GM19397 (cell line): ENCODE measurements around the gene TERB1.

Experiments used
- ATAC-seq: cut with Tn5 transposase; IDR thresholded peaks from one replicate; pipeline ENCODE4 v1.9.1; 2021; ENCODE audit warnings: mild to moderate bottlenecking, moderate library complexity; ENCODE audit not compliant: unreplicated experiment

TERB1 gene, protein sequence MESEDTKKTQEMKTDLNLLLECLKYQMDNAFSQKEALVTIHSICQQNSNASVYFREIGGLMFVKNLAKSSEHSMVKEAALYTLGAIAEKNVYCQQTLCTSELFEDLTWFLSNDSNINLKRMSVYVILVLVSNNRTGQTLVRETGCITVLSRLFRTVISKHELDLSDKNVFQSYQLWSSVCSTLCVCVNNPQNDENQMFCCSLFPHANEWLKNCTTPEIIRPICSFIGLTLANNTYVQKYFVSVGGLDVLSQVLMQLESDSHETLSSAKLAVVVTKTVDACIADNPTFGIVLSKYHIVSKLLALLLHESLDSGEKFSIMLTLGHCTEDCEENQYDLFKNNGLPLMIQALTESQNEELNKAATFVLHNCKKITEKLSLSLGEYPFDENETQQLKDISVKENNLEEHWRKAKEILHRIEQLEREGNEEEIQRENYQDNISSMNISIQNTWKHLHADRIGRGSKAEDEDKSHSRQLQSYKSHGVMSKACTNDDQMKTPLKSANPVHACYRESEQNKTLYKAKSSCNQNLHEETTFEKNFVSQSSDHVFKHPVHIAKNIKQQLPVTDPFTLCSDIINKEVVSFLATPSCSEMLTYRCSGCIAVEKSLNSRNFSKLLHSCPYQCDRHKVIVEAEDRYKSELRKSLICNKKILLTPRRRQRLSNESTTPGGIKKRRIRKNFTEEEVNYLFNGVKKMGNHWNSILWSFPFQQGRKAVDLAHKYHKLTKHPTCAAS

DNA sequence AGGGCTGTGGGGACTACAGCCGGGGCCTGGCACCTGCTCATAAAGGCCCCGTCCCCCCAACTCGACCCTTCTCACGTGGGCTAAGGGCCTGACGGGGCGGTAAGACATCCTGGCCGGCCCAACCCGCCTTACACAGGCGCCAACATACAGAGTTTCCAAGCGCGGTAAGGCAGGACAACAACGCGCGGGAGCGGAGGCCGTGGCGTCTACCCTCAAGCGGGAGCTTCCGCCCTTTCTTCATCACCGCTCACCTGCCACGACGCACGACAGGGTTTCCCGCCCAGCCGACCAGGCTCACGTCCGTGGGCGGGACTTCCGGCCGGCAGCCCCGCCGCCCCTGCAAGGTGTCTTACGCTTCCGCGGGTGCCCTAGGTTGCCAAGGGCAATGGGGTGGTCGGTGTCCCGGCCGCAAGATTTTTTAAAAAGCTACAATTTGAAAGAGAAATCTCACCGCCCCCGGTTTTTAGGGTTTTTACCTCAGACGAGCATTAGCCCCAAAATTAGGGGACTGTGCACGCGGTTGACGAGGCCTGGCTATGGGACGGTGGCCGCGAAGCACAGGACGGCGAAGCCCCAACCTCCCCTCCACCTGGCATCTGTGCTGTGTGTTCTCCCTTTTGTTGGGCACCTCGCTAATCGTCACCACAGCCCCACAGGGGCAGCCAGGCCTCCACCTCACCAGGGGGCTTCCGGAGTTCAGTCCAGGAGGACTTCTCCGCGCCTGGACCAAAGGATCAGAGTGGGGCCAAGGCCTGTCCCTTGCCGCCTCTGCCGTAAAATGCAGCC lies at the start of gene TERB1:
TSS of gene TERB1 (minus strand) at position 265 of the 786 bp plus-strand sequence. CDS start 4,786 bp downstream, outside the sequence.
- ATAC-seq, result no peak

DNA sequence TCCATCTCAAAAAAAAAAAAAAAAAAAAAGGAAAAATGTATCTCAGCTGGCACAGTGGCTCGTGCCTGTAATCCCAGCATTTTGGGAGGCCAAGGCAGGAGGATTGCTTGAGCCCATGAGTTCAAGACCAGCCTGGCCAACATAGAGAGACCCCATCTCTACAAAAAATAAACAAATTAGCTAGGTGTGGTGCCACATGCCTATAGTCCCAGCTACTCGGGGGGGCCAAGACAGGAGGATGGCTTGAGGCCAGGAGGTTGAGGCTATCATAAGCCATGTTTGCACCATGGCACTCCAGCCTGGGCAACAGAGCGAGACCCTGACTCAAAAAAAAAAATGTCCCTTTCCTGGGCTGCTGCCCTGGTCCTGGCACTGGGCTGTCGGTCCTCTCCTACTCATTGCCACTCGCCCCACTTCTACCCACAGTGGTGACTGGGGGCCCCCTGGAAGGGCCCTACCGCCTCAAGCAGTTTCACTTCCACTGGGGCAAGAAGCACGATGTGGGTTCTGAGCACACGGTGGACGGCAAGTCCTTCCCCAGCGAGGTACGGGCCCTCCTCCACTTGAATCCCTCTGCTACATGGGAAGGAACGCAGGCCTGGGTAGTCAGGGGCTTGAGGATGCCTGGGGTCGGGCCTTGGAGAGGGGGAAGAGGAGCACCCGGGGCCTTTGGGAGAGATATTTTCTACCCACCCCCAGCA lies 48.9 kb upstream of the TERB1 start:
- no peak for ATAC-seq

DNA sequence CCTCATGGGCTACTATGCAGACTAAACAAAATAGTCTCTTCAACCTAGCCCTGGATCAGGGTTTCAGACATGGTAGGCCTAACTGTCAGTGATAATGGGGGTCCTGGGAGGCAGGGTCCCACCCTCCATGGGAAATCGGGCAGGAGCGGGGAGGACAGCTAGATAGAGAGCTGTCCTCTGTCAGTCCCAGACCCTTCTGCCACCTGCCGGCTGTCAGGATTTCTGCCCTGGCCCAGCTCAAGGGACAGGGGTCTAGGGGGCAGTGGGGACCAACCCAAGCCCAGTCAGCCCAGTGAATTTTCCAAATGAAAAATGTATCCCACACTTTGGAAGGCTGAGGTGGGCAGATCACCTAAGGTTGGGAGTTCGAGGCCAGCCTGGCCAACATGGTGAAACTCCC lies 48.2 kb upstream of the TERB1 start:
- no peak for ATAC-seq

DNA sequence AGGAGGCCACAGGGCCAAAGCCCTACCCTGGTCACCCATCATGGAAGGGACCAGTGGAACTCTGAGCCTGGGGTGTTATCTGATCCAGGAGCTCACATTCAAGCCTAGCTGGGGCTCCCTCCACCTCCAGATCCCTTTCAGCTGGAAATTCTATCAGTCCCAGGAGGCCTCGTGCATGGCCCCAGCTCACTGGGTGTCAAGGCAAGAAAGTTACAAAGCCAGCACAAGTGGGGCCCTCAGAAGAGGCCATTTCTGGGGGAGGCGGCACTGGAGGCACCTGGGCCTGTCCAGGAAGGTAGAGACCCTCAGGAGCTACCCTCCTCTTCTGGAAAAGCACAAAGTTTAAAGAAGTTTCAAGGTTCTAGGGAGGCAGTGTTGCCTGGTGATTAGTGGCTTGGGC lies 47.6 kb upstream of the TERB1 start:
- ATAC-seq, result no peak

- no peak for ATAC-seq
These were observed 46.8 kb upstream of the TERB1 start for GRCh38 chr16:66848172-66848571.

DNA sequence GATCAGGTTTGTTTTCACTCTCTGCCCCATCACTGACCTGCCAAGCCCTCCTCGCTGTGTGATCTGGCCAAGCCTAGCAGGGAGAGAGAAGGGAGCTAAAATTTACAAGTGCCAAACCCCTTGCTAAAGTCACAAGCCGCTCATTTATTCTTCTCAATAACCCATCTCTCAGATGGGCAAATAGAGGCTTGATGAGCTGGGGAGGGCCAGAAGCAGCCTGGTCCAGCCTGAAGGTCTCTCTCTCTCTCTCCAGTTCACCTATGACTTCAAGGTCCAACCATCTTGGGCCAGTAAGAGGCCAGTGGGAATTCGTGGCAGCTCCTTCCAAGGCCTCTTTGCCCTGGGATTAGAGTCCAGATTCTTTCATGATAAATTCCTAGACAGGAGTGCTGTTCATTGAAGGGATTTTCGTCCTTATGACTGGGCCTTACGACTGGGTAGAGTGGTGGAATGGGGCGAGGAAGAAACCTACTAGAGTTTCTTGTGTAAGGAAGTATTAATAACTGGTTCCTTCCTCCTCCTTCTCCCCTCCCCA lies 46.2 kb upstream of the TERB1 start:
- no peak for ATAC-seq

- ATAC-seq, result no peak
These were observed 45.4 kb upstream of the TERB1 start for GRCh38 chr16:66846831-66847230.

- ATAC-seq, result no peak
These were observed 44.9 kb upstream of the TERB1 start for GRCh38 chr16:66846266-66846665.

DNA sequence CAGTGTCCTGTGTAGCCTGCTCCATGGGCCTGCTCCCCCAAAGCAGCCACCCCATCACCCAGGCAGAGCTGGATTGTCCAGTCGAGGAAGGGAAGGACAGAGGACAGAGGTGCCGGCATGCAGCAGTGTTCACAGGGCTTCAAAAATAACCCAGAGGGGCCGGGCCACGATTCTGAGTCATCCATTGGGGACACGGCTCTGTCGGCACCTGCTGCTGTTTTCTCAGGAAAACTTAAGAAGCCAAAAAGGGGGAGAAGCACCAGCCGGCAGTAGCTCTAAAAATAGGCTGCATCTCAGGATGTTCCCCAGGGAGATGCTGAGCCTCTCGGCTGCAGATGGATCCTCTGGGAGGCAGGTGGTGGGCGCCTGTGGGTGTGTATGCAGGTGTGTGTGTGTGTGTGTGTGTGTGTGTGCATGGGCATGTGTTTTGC lies 44.4 kb upstream of the TERB1 start:
- no peak for ATAC-seq

- no peak for ATAC-seq
These were observed 43.7 kb upstream of the TERB1 start for GRCh38 chr16:66845080-66845410.

DNA sequence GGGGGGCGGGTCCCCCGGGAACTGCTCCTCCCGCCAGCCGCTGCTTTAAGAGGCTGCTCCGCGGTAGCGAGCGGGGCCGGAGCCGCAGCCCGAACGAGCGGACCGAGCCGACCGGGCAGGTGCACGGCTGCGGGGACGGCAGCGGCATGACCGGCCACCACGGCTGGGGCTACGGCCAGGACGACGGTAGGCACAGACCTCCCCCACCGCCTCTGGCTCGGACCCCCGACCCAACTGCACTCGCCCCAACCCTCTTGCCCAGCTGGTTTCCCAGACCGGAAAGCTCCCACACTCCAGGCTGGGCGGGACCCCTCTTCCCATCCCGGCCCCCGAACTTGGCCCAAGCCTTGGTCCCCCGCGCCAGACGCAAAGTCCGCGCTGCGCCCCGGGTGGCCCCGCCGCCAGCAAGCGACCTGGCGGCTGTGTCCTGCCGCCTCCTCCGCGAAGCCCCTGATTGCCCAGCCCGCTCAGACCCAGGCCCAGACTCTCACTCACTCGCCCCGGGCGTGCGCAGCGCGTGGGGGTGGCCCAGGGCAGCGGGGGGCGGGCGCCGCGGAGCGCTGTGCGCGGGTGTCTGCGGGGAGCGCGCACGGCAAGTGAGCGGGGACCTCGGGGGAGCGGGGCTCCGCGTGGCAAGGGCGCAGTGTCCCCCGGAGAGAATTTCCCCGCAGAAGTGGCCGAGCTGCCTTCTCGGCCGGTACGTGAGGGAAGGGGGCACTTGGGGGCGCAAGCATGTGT lies 43.1 kb upstream of the TERB1 start, which contains the start of gene CA7:
TSS of gene CA7 (plus strand) at position 73 of the 738 bp plus-strand sequence. CDS start at position 147, 74 bp downstream.
- ATAC-seq, result no peak

GRCh38 chr16:66844009-66844341 lies 42.6 kb upstream of the TERB1 start:
- ATAC-seq, result no peak

DNA sequence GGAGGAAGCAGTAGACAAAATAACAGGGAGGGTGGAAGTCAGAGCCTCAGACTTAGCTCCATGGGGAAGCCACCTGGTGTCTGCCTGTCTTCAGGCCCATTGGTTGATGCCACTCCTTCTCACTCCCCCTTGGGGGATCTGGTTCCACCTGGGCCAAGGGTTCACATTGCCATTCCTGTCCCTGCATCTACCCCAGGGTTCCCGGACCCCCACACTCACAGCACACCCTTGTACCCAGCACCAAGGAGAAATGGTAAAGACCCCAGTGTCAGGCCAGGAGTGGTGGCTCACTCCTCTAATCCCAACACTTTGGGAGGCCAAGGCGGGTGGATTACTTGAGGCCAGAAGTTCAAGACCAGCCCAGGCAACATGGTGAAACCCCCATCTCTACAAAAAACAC lies 41.8 kb upstream of the TERB1 start:
- no peak for ATAC-seq

GRCh38 chr16:66842765-66843164 lies 41.4 kb upstream of the TERB1 start:
- ATAC-seq, result no peak

DNA sequence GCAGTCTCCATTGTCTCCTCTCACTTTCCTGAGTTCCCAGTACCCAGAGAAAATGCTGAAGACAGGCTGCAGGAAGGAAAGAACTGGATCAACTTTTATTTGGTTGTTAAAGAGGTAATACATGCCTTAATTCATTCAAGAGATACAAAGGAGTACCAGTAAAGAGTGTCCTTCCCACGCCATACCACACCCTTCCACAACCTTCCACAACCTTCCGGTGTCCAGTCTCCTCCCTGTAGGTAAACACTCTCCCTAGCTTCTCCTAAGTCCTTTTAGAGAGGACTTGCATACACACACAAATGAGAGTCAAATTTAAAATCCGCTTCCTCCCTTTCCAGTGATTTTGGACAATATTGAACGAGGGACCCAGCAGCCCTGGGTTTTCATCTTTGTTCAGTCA lies 40.0 kb upstream of the TERB1 start:
- ATAC-seq, result no peak

- no peak for ATAC-seq
These were observed 39.5 kb upstream of the TERB1 start for GRCh38 chr16:66840883-66841282.

DNA sequence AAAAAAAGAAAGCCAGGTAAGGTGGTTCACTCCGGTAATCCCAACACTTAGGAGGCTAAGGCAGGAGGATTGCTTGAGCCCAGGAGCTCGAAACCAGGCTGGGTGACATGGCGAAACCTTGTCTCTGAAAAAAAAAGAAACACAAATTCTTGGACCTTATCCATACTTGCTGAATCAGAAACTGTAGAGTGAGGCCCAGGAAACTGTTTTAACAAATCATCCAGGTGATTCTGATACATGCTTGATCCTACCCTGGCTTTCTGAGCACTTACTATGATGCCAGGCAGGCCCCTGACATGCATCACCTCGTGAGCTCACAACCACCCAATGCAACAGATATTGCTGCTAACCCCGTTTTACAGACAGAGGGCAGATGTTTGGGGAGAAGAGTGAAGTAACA lies 33.4 kb upstream of the TERB1 start:
- ATAC-seq, result no peak

GRCh38 chr16:66832661-66833305 lies 31.4 kb upstream of the TERB1 start:
- ATAC-seq, result no peak

- ATAC-seq, result no peak
These were observed 30.8 kb upstream of the TERB1 start for GRCh38 chr16:66832190-66832589.
